IPS-11a (cell line): ENCODE results near the gene CORIN.

ENCODE experiments used
- H3K4me3 ChIP-seq: one replicate; pipeline ENCODE4 v1.5.1; 2013; ENCODE audit warnings: low read depth, low read length, control low read depth

Gene CORIN

GRCh38 chr4:47647544-47647943 is 190.3 kb downstream of the CORIN start:
- H3K4me3 ChIP-seq, result no peak overlapping the region

GRCh38 chr4:47647029-47647428 is 190.8 kb downstream of the CORIN start:
- H3K4me3 ChIP-seq, result no peak overlapping the region

GRCh38 chr4:47646372-47646771 is 191.5 kb downstream of the CORIN start:
- H3K4me3 ChIP-seq, result no peak overlapping the region

- H3K4me3 ChIP-seq, result no peak overlapping the region
Measured at GRCh38 chr4:47643845-47644244, 194.0 kb downstream of the CORIN start.

GRCh38 chr4:47642985-47643760 is 194.7 kb downstream of the CORIN start:
- H3K4me3 ChIP-seq, result no peak overlapping the region

GRCh38 chr4:47642191-47642830 is 195.6 kb downstream of the CORIN start:
- no peak overlapping the region for H3K4me3 ChIP-seq

- no peak overlapping the region for H3K4me3 ChIP-seq
Measured at GRCh38 chr4:47641755-47642154, 196.1 kb downstream of the CORIN start.

GRCh38 chr4:47640911-47641310 is 197.0 kb downstream of the CORIN start:
- no peak overlapping the region for H3K4me3 ChIP-seq

- no peak overlapping the region for H3K4me3 ChIP-seq
Measured at GRCh38 chr4:47639531-47639930, 198.3 kb downstream of the CORIN start.

GRCh38 chr4:47631161-47631560 is 206.7 kb downstream of the CORIN start:
- no peak overlapping the region for H3K4me3 ChIP-seq

- H3K4me3 ChIP-seq, result no peak overlapping the region
Measured at GRCh38 chr4:47624031-47624441, 213.8 kb downstream of the CORIN start.

- H3K4me3 ChIP-seq, result no peak overlapping the region
Measured at GRCh38 chr4:47621181-47621580, 216.7 kb downstream of the CORIN start.

- H3K4me3 ChIP-seq, result no peak overlapping the region
Measured at GRCh38 chr4:47619691-47620090, 218.2 kb downstream of the CORIN start.

- no peak overlapping the region for H3K4me3 ChIP-seq
Measured at GRCh38 chr4:47617607-47618006, 220.3 kb downstream of the CORIN start.

GRCh38 chr4:47615385-47615784 is 222.5 kb downstream of the CORIN start:
- H3K4me3 ChIP-seq, result no peak overlapping the region

GRCh38 chr4:47612116-47613023 is 225.5 kb downstream of the CORIN start:
- H3K4me3 ChIP-seq, result no peak overlapping the region

- no peak overlapping the region for H3K4me3 ChIP-seq
Measured at GRCh38 chr4:47606482-47606881, 231.4 kb downstream of the CORIN start.

- no peak overlapping the region for H3K4me3 ChIP-seq
Measured at GRCh38 chr4:47598896-47599295, 239.0 kb downstream of the CORIN start.

GRCh38 chr4:47598320-47598719 is 239.5 kb downstream of the CORIN start:
- H3K4me3 ChIP-seq, result no peak overlapping the region

GRCh38 chr4:47597696-47598095 is 240.2 kb downstream of the CORIN start:
- H3K4me3 ChIP-seq, result no peak overlapping the region

- H3K4me3 ChIP-seq, result no peak overlapping the region
Measured at GRCh38 chr4:47590325-47590724, 247.5 kb downstream of the CORIN start.
